Suppressor macrophage (primary cell): ENCODE data around the gene IQSEC1.

Experiments used
- DNase-seq, 4 experiments: peaks; one replicate each; pipeline ENCODE4 v3.0.0-alpha.2; 2020 to 2022

Gene IQSEC1

DNA sequence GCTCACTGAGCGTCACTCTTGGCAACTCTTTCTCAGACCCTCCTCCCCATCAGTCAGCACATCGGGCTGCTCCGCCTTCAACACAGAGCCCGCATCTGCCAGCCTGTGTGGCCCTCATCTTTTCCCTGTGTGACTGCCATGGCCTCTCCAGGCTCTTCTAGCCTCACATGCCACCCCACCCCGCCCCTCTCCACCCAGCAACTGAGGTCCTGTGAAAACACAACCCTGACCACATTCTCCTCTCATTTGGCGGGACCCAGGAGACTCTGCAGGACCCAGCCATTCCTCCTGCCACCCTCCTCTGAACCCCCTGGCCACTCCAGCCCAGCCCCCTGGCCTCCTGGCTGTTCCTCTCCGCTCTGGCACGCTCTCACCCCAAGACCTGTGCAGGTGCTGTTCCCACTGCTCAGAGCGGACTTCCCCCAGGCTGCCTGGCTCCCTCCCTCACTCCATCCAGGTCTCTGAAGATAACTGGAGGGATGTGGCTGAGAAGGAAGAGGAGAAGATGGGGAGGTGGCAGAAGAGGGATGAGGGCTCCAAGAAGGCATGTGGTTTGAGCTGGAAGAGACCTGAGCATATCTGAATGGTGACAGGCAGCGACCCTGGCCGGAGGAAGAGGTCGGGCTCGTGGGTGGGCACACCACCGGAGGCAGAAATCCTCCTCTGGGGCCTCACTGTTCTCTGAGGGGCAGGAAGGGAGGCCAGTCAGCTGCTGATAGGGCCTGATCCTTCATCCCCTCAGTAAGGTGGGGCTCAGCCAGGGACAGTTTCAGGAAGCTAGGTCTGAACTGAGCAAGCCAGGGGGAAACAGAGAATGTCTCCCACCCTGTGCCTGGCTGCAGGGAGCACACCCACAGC is 120.7 kb downstream of the IQSEC1 start:
- DNase-seq, result no peak

DNA sequence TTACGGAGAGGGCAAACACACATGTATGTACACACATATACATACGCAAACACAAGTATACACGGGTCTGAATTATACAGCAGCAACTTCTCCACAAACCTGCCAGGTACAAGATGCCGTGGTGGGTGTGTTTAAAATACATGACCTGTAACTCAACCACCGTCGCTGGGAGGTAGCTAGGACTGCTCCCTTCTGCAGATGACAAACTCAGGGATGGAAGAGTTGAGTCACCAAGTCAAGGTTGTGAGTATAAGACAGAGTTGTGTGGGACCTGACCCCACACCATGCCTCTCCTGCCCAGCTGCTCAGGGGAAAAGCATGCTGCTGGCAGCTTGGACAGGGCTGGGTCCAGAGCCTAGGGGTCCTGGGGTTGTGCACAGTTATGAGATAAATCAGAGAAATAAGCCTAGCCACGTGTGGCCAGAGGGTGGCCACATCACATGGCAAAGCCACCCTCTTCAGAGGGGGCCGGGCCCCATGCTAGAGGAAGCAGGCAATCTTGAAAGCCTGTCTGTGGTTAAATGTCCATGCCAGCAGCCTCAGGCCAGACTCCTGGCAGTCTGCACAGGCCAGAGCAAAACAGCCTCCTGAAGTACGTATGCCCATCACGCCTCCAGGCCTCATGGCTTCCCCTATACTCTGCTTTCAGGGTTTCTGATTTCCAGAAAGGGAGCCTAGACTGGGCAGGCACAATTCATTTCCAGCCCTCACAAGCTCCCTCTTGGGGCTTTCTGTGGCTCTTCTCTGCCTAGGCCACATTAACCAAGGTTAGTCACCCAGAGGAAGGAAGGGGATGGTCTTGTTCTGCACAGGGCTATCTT is 124.1 kb downstream of the IQSEC1 start:
- peak; percentile 69 to 85 (median 80) for DNase-seq

DNA sequence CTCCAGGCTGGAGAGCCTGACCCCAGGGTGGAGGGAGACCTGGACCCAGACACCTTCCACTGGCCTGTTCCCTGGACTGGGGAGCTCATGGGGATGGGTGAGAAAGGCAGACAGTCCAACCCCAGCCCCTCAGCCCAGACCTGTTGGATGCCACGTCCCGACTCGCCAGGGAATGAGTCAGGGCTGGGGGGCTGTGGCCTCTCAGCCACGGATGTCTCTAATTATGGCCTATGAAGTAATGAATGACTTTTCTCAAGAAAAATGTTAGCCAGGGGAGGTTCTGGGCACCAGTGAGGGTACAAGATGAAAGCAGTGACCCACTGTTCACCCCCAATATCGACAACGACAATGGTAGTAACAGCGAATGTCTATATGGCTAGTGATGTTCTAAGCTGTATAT is 124.9 kb downstream of the IQSEC1 start:
- no peak for DNase-seq

DNA sequence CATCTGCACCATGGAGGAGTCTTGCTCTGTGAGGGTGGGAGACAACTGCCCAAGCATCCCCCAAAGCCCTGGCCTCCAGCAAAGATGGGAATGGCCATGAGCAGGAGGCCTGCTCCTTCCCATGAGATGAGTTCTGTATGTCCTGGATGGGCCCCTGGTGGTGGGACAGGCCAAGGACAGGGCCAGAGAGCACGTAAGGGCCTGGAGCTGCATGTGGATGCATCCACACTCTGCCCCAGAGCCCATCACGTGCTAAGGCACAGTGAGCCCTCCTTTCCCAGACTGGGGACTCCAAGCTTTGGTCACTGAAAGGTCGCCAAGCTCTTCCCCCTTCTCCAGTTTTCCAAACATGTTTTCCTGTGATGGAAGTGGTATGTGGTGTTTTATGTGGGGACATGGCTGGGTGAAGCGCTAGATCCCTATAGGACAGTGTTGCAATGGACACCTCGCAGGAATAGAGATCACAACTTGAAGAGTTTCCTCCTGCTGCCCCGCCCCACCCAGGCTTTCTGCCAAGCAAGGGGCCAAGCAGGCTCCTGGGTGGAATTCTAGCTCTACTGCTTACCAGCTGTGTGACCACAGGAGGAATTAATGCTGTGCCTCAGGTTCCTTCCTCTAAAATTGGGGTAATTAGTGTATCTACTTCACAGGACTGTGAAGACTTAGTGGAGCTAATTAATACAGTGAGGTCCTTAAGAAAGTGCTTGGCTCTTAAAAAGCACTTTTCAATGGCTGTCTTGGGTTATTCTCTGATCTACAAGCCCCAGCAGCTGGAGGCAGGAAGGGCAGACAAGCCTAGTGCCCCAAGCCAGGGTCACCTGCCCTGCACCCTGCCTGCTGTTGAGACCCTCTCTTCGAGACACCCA is 125.5 kb downstream of the IQSEC1 start:
- peak; percentile 18 to 60 (median 46) for DNase-seq

DNA sequence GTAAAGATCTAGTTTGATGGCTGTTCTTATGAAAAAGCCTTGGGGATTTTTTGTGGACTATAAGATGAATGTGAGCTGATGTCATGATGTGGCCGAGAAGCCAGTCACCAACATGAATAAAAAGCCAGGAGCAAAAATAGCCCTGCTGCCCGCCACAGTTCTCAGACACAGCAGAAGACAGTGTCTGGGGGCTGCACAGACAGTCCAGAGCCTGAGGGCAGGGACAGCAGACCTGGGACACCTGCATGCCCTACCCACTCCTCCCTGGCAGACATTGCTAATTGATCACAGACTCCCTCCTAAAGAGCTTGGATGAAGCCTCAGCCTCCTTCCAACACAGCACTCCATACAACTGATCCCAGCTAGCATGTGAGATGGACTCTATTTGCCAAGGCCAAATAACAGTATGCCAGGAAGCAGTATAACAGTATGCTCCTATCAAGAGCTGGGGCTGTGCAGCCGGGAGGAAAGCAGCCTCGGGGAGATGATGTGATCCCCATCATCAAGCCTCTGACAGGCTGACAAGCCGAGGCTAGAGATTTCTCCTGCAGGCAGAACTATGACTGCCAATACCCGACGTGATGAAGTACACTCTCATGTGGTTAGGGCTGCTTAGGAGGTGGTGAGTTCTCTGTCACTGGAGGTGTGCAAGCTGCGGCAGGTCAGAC is 126.4 kb downstream of the IQSEC1 start:
- no peak for DNase-seq

DNA sequence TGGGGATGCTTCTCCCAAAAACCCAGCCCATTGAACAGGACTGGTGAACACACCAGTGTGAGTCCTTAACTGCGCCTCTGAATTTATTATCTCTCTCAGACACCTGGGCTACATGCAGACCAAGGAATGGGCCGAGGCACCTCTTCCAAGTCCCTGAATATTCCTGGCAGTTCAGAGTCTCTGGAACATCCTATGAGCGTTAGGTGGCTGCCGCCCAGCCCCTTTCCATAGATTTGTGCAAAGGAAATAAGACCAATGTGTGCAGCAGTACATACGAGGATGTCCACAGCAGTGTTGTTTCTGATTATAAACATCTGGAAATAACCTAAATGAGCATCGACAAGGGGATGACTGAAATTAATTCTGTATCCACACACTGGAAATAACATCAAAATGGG is 127.0 kb downstream of the IQSEC1 start:
- no peak for DNase-seq

DNA sequence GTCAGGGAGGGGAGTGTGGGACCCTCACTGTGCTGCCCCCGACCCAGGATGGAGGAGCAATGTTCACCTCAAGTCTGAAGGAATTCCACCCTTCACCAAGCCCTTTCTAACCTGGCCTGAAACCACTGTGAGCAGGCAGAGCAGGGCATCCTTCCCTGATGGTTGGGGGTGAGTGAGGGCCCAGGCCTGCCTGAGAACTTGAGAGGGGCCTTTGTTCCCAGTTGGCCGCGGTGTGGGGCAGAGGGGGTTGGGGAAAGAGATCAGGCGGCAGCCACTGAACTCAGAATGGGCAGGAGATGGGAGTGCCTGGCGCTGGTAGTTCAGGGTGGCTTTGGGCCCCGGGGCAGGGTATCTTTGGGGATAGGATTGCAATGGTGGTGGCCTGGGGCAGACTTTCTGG is 128.4 kb downstream of the IQSEC1 start:
- no peak for DNase-seq

DNA sequence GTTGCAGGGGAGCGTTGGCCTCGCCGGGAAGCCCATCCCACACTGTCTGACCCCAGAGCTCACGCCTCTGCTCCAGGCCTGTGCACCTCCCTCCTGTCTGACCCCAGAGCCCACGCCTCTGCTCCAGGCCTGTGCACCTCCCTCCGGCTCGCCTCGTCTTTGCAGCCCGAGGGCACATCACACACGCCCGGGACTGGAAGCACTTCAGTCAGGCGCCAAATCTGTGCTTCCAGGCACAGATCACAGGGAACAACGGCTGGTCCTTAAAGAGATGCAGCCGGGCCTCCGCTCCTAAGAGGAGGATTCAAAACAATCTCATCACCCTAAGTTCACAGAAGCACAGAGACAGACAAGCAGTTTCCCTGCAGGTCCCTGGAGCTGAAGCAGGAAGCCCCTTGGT is 128.8 kb downstream of the IQSEC1 start:
- no peak for DNase-seq

DNA sequence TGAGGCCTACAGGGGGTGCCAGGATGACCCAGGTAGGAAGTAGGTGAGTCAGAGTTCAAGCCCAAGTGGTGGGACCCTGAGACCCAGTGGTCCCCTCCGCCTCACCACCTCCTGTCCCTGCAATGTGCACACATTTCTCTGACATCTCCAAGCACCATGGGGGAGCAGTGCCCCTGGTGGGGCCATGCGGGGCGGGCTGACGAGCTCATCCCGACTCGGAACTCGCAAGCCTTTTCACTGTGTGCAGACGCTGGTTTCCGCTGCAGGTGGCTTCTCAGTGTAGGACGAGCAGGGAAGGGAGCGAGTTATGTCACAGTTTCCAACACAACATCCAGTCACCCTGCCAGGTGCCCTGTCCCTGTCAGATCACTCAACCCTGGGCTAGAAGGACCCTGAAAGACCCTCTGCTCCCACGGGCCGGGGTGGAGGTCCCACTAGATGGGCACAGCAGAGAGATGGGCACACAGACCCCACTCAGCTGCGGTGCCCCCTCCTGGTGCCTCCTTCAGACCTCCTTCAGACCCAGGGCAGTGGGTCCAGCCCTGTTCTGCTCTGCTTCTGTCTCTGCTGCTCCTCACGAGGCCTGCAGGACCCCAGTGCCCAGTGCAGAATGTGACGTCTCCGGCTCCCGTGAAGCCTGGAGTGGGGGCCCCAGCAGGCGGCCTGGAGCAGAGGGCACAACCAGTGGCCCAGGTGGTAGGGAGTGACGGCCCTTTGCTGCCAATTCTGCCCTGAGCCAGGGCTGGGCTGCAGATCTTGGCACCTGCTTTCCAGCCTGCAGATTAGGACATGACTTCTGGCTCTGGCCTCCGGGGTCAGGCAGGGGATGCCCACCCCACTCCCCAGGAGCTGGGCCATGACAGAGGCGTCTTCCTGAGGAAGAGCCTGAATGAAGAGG is 129.9 kb downstream of the IQSEC1 start:
- no peak for DNase-seq

DNA sequence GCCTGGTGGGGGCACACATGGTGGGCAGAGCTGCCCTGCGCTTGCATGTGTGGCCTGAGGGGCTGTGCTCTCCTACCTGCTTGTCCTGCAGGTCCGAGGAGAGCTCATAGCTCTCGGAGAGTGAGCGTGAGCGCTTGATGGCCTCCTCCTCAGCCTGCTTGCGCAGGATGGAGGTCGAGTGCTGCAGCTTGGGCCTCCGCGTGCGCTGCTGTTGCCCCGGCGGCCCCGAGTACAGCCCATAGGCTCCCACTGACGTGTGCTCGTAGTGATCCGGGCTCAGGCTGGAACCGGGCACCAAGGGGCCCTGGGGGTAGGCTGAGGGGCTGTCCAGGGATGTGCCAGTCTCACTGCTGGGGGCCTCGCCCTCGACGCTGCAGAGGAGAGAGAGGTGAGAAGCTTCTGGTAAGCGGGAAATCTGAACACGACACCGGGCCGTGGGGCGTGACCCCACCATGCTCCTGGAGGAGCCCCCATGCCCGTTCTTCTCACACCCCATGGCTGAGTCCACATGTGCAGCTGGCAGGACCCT is 131.7 kb downstream of the IQSEC1 start:
- no peak for DNase-seq

DNA sequence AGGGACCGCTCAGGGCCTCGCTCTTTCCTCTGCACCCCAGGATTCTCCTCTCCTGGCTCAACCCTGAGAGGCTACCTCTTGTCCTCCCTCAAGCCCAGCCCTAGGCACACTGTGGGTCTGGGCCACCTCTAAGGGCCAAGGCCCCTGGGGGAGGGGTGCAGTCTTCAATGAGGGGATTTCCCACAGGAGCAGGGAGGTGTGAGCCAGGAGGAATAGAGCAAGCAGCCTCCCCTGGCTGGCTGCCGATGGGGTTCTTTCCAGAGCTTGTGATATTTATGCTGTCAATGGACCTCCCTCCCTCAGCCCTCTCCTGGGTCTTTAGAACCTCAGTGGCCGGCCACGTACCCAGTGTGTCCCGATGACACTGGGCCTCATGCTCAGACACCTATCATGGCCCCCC is 132.4 kb downstream of the IQSEC1 start:
- no peak for DNase-seq

DNA sequence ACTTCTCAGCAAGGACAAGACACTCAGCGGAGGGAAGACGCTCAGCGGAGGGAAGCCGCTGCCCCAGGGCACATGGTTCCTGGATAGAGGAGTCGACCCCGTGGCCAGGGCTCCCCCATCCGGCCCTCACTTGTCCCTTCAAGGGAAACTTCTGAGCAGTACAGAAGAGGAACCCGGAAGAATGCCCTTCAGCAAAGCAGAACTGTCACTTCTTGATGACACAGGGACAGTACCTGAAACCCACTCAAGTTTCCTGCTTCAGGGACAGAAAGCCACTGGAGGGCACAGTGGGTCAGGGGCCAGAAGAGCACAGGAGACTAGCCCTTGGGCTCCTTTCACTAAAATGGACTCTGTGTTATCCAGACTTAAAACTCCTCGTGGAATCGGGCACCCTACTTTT is 134.1 kb downstream of the IQSEC1 start:
- no peak for DNase-seq

DNA sequence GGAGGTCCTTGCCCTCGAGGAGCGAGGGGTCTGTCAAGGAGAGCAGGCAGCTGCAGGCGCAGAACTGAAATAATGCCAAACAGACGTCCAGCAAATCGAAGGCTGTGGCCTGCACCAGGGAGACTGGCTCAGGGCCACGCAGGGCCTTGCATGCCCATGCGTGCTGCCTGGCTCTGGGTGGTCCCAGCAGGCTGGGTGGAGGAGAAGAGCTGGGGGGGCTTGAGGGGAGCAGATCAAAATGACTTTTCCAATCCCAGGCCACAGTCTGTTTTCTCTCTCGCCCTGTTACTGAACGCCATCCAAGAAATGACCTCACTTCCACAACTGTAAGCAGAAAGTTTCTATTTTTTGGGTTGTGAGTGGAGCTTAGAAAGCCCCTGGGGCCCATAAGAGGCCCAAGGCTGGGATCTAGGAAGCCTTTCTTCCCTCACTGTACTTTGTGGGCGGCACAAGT is 134.9 kb downstream of the IQSEC1 start:
- DNase-seq, result no peak

DNA sequence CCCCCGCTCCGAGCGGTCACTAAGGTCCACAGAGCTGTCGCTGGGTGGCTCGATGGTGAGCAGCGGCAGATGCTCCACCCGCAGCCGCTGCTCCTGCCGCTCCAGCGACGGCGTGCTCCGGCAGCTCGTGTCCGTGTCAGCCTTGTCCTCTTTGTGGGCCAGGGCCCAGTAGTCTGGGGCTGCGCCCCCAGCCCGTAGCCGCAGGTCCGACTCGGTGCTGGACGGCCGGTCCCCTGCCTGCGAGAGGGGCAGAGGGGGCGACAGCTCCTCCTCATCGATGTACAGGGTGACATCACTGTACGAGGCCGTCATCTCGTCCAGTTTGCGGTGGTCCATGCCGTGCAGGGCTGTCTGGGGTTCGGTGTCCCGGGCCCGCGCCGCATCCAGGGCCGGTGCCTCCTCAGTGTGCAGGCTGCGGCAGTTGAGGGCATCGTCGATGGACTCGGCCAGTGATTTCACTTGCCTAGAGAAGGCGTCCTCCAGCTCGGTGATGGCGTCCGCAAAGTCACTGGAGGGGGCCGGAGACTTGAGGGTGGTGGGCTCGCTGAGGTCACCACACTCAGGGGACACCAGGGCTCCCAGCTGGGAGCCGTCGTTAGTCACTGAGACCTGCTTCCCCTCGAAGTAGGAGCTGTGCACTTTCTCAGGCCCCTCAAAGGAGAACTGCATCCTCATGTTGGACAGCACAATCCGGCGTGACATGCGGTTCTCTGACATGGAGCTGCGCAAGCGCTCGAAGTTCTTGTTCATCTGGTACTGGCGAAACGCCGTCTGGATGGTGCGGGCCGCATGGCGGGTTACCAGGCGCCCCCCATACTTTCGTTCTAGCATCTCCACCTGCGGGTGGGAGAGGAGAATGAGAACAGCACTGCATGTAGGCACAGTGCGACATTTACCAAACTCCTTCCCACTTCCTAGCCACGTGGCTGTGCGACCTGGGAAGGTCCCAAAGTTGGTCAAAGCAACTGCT is 137.1 kb downstream of the IQSEC1 start:
- no peak for DNase-seq

DNA sequence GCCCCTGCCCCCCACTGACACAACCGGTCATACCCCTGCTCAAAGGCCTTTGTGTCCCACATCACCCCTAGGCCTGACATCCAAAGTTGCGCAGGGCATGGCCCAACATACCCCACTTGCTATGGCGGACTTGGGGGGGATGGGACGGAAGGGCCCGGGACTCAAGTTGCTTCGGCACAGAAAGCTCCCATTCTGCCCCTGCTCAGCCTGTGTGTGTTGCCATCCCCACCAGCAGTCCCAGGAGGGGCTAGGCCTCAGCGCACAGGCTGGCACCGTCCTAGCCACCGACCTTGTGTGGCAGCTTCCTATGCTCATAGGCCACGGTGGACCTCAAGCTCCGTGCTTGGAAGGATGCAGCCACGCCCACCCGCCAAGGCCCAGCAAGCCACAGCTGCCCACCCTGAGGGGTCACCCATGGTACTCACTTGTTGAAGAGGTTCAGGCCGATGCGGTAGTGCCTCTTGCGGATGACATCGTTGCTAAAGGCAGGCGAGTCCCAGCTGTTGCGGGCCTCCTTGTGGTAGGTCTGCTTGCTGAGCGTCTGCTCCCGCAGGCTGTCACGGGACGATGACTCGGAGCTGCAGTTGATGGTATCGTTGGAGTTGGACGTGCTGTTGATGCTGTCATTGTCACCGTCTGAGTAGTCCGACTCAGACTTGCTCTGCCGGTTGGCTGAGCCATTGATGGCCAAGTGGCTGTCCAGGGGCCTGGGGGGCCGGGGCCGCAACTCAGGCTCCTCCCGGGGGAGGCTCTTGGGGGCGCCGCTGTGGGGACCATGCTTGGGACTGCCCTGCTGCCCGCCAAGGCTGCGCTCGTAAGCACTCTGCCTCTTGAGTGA is 138.0 kb downstream of the IQSEC1 start:
- peak in 2 of 4 experiments; percentile 18 to 25 for DNase-seq

DNA sequence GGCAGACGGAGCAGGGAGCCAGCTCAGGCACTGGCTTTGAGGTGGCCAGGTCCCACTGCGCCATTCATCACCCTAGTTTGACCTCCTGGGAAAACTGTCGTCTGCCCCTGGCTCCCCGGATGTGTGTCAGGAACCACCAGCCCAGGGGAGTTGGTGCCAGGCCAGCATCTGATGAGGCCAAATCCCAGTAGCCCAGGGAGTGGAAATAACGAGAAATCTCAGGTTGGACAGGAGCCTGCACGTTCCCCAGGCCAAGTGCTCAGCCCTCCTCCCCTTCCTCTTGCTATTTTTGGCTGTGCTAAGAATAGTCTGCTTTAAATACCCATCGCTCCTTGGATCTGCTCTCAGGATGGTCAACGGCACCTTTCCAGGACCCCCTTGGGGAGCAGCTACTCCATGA is 138.8 kb downstream of the IQSEC1 start:
- DNase-seq, result no peak

DNA sequence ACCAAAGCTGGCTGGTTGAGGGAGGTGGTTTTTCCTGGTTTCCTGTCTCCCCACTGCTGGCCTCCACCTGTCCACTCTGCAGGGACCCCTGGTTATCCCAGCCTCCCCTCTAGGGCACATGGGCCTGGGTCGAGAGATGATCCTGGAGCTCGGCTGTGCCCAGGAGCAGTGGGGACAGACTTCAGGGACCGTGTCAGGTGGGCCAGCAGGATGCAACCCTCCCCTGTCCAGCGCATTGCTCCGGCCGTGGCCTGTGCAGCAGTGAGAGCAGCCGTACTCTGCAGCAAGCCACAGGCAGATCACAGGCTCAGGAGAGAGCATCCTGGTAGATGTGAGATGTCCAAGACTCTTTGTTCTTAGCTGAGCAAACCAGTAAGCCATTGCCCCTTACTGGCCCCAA is 139.3 kb downstream of the IQSEC1 start:
- DNase-seq, result no peak

DNA sequence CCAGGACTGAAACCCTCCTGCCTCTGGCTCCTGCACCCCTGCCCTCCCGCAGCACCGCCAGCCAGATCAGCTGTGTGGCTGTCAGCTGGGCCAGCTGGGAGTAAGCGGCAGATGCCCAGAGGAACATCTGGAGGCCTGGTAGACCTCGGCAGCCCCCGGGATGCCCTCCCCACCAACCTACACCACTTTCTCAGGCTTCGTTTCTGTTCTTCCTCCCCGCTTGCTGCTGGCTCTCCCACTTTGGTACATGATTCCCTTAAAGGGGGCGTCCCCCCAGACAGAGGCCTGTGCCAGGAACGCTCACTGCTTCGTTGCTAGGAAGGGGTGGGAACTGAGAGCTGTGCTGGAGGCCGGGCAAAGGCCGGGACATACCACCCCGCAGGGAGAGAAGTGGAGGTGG is 140.5 kb downstream of the IQSEC1 start:
- no peak for DNase-seq

DNA sequence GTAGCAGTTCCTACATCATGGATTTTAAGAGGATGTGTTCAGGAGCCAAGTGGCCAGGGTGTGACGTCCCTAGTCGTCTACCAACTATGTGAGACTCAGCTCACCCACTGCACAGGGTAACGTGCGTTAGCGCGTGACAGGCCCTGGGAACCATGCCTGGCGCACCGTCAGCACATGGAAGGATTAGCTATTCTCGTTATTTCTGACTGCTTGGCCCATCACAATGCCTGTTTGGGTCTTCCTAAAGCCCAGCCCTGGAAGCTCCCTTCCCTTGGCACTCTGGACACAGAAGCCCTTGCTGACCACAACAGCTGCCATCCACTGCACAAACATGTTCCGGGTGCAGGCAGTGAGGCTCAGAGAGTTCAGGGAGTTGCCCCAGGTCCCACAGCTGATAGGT is 140.9 kb downstream of the IQSEC1 start:
- DNase-seq, result no peak
